H1 (cell line): ENCODE measurements around the gene TCF7L1. TPM values are rescaled to one million over a fixed set of nuclear protein-coding genes. Genes with fewer than 3 reads are reported as not detected.

ENCODE experiments used
- SIRT6 ChIP-seq: IDR thresholded peaks from one replicate; pipeline ENCODE4 v1.7.1; 2012; ENCODE audit warnings: low read length, inconsistent platforms
- polyA plus RNA-seq, 7 experiments: library from polyadenylated mRNA; depleted of rRNA in 3 of 7; stranded (reverse) in 5 of 7; unstranded in 2 of 7; fragments of >200 nt in 5 of 7; fragments of 200-250 nt in 2 of 7; gene quantifications; 1 replicate in 5 of 7; 2 replicates in 1 of 7; 4 replicates in 1 of 7; pipeline versions ENCODE4 v1.2.1 to v1.2.3, GENCODE V29; 2011 to 2013; ENCODE audit warnings: missing spikeins in 2 of 7, mixed read lengths in 2 of 7
- total RNA-seq: library from RNA; stranded (reverse); fragmentation: NEBNext Ultra II Directional; extraction: Animal tissue kit (Norgen Biotek cat#: 25700); gene quantifications from 2 replicates; pipeline ENCODE4 v1.2.1, GENCODE V29; 2021

The TCF7L1 gene
- total and polyA plus RNA-seq, 2 of the 8 experiments (the other 6 are each of a cell fraction or from before 2014, with no cell fraction given), result 27.5 to 108 TPM

DNA sequence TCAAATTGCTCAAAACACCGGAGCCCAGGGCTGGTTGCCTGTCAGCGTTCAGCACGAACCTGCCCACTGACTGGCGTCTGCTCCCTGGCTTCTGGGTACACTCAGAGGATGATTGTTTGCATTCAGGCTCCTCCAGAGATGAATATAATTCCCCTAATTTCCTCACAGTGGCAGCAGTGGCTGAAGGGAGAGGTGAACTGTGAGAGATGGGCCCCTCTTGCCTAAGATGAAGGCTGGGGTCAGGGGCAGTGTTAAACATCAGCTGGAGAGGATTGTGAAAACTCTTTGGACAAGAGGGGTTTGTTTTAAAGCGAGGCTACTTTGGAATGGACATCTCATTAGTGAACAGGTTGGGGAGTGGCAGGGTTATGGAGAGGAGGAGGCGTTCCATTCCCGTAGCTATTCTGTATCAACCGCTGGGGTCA, 31.0 kb downstream of the TCF7L1 start (continued):
- TF ChIP-seq SIRT6, result no peak
